OCI-LY1 (cell line): Measurements from ENCODE around the gene GZF1.

Experiments
- H2AFZ ChIP-seq: fragments of 200-600 bp; sonication (generic), shearing (Covaris generic); 2 replicates; pipeline ENCODE4 v1.6.0; 2014; ENCODE audit warnings: antibody characterized with exemption, mild to moderate bottlenecking, low read length
- H3F3A ChIP-seq: fragments of 200-600 bp; sonication (generic), shearing (Covaris generic); 2 replicates; pipeline ENCODE4 v1.6.0; 2014; ENCODE audit warnings: mild to moderate bottlenecking, antibody characterized with exemption, low read length, moderate library complexity; ENCODE audit not compliant: insufficient read depth
- H3K27ac ChIP-seq: fragments of 200-600 bp; sonication (generic); 2 replicates; pipeline ENCODE4 v1.5.1; 2014; ENCODE audit warnings: low read length, mixed run types, mild to moderate bottlenecking, low read depth; ENCODE audit not compliant: poor library complexity, severe bottlenecking
- H3K27me3 ChIP-seq: fragments of 200-600 bp; sonication (generic); 2 replicates; pipeline ENCODE4 v1.6.0; 2014; ENCODE audit warnings: antibody characterized with exemption, mild to moderate bottlenecking, low read length, moderate library complexity; ENCODE audit not compliant: insufficient read depth
- H3K36me3 ChIP-seq: fragments of 200-600 bp; sonication (generic); 2 replicates; pipeline ENCODE4 v1.6.1; 2014; ENCODE audit warnings: mild to moderate bottlenecking, antibody characterized with exemption, low read length, moderate library complexity, mixed read lengths; ENCODE audit not compliant: insufficient read depth
- H3K4me1 ChIP-seq: fragments of 200-600 bp; sonication (generic); 2 replicates; pipeline ENCODE4 v1.5.1; 2014; ENCODE audit warnings: mild to moderate bottlenecking, low read length, moderate library complexity; ENCODE audit not compliant: insufficient read depth, severe bottlenecking
- H3K4me2 ChIP-seq: fragments of 200-600 bp; sonication (generic), shearing (Covaris generic); 2 replicates; pipeline ENCODE4 v1.6.1; 2014; ENCODE audit warnings: low read length
- H3K4me3 ChIP-seq: fragments of 200-600 bp; sonication (generic); 2 replicates; pipeline ENCODE4 v1.5.1; 2014; ENCODE audit warnings: low read length, low read depth, mild to moderate bottlenecking, mixed read lengths; ENCODE audit not compliant: poor library complexity, severe bottlenecking
- H3K79me2 ChIP-seq: fragments of 200-600 bp; shearing (Covaris generic); 2 replicates; pipeline ENCODE4 v1.6.1; 2016; ENCODE audit warnings: mixed run types, low read length, mixed read lengths; ENCODE audit not compliant: insufficient read depth
- H3K9ac ChIP-seq: fragments of 200-600 bp; sonication (generic), shearing (Covaris generic); 2 replicates; pipeline ENCODE4 v1.6.1; 2014; ENCODE audit warnings: mild to moderate bottlenecking, low read length, mixed read lengths
- H3K9me2 ChIP-seq: fragments of 200-600 bp; sonication (generic), shearing (Covaris generic); 2 replicates; pipeline ENCODE4 v1.6.1; 2014; ENCODE audit warnings: low read depth, mild to moderate bottlenecking, low read length, mixed read lengths
- H3K9me3 ChIP-seq: fragments of 200-600 bp; shearing (Covaris generic); 2 replicates; pipeline ENCODE4 v1.6.1; 2014; ENCODE audit warnings: low read length, mixed read lengths
- H4K20me1 ChIP-seq: fragments of 200-600 bp; sonication (generic), shearing (Covaris generic); 2 replicates; pipeline ENCODE4 v1.6.0; 2016; ENCODE audit warnings: mild to moderate bottlenecking, low read length; ENCODE audit not compliant: insufficient read depth
- CTCF ChIP-seq: fragments of 200-600 bp; sonication (generic), shearing (Covaris generic); IDR thresholded peaks from 2 replicates; pipeline ENCODE4 v1.5.1; 2017; ENCODE audit warnings: mild to moderate bottlenecking, antibody characterized with exemption, low read length, moderate library complexity, mixed read lengths
- EZH2 ChIP-seq: fragments of 200-600 bp; sonication (generic), shearing (Covaris generic); IDR thresholded peaks from 2 replicates; pipeline ENCODE4 v1.8.0; 2017; ENCODE audit warnings: borderline replicate concordance, mixed run types, mild to moderate bottlenecking, antibody characterized with exemption, low read length, moderate library complexity, mixed read lengths

Gene GZF1

GRCh38 chr20:23412026-23412425 lies 50.0 kb downstream of the GZF1 start:
- no peaks in the 10 kb centered on the region for H3K9me2 ChIP-seq
- no peaks in the 10 kb centered on the region for H3K27me3 ChIP-seq
- H3K79me2 ChIP-seq, result peaks cover 100% of the 10 kb centered on the region
- H3F3A ChIP-seq, result no peaks in the 10 kb centered on the region
- H2AFZ ChIP-seq, result no peak overlapping the region
- H3K4me1 ChIP-seq, result peaks cover 17% of the 10 kb centered on the region
- H4K20me1 ChIP-seq, result no peaks in the 10 kb centered on the region
- peaks cover 10% of the 10 kb centered on the region; the same call in 1 of the 2 replicates for H3K36me3 ChIP-seq
- no peak overlapping the region for H3K4me3 ChIP-seq
- H3K4me2 ChIP-seq, result no peak overlapping the region
- TF ChIP-seq EZH2 (no peak), CTCF (no peak)
- H3K27ac ChIP-seq, result no peak overlapping the region
- H3K9me3 ChIP-seq, result no peaks in the 10 kb centered on the region
- H3K9ac ChIP-seq, result no peak overlapping the region

GRCh38 chr20:23413862-23414422 lies 52.0 kb downstream of the GZF1 start:
- H3F3A ChIP-seq, result no peaks in the 10 kb centered on the region
- no peak overlapping the region for H3K9ac ChIP-seq
- no peaks in the 10 kb centered on the region for H4K20me1 ChIP-seq
- no peak overlapping the region for H2AFZ ChIP-seq
- H3K4me3 ChIP-seq, result no peak overlapping the region
- no peaks in the 10 kb centered on the region for H3K9me2 ChIP-seq
- peaks cover 6% of the 10 kb centered on the region; the same call in 1 of the 2 replicates for H3K36me3 ChIP-seq
- H3K79me2 ChIP-seq, result peaks cover 96% of the 10 kb centered on the region
- TF ChIP-seq EZH2, result no peak
- no peak for TF ChIP-seq CTCF
- no peak overlapping the region for H3K4me2 ChIP-seq
- peaks cover 25% of the 10 kb centered on the region for H3K4me1 ChIP-seq
- no peaks in the 10 kb centered on the region for H3K9me3 ChIP-seq
- no peaks in the 10 kb centered on the region for H3K27me3 ChIP-seq
- no peak overlapping the region for H3K27ac ChIP-seq

- no peak for TF ChIP-seq CTCF
- no peak for TF ChIP-seq EZH2
- Histone ChIP-seq H3K79me2 (peaks cover 96% of the 10 kb centered on the region), H3K9ac (no peak overlapping the region), H3K4me2 (no peak overlapping the region), H3K27ac (no peak overlapping the region), H3K4me3 (no peak overlapping the region), H3K4me1 (peaks cover 29% of the 10 kb centered on the region), H3F3A (no peaks in the 10 kb centered on the region), H3K36me3 (0 out of 2 replicates have a peak, but pooled peaks cover 4% of the 10 kb centered on the region), H3K9me2 (no peaks in the 10 kb centered on the region), H3K27me3 (no peaks in the 10 kb centered on the region), H3K9me3 (no peaks in the 10 kb centered on the region), H2AFZ (no peak overlapping the region), H4K20me1 (no peaks in the 10 kb centered on the region)
These were observed 52.7 kb downstream of the GZF1 start for GRCh38 chr20:23414526-23415188.
